ENCODE data around the gene NASP. TPM values are rescaled to one million over a fixed set of nuclear protein-coding genes. Genes with fewer than 3 reads are reported as not detected.

NASP gene
- total RNA-seq, 1 donor from 2014 or later = 76.9 TPM

- no peak for DNase-seq (ENCODE audit: low read depth, low spot score)
Measured at GRCh38 chr1:45619149-45619921, 35.5 kb downstream of the NASP start.

GRCh38 chr1:45620588-45621500 lies 37.0 kb downstream of the NASP start:
- no peak for DNase-seq (ENCODE audit: low read depth, low spot score)

- no peak for DNase-seq (ENCODE audit: low read depth, low spot score)
Measured at GRCh38 chr1:45621501-45621836, 37.6 kb downstream of the NASP start.

- no peak for DNase-seq (ENCODE audit: low read depth, low spot score)
Measured at GRCh38 chr1:45621895-45622523, 38.2 kb downstream of the NASP start.

DNA sequence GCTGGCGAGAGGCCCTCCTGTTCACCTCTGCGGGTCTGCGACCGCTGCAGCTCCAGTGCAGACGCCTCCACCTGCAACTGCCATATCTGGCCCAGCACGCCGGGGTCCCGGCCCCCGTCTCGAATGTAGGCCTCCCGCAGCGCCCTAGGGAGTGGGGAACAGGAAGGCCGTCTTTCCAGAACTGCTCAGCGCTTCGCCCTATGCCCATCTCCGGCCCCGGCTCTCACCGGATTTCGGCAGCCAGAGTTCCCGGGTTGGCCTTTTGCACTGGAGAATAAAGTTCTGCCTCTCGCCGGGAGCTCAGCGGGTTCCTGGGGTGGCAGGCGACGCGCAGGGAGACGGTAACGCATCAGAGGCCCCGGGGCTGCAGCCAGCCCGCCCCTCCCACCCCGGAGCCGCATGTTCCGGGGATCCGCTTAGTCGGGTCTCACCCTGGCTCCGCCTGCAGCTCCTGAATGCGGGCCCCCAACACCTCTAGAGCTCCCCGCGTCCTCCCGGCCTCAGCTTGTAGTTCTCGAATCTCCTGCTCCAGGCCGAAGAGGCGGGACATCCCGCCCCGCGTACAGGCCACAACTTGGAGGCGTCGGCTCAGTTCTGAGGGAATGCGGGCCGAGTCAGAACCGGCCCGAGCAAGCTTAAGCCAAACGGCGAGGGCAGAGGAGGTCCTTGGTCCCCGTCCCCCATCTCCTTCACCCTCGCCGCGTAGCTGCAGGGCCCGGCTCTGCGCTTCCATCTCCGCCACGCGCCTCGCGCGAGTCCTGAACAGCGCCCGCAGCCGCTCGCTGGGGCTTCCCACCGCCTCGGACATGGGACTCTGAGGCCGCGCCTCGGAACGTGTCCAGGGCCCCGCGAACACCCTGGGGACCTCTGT lies 38.9 kb downstream of the NASP start:
- no peak for DNase-seq (ENCODE audit: low read depth, low spot score)

- no peak for DNase-seq (ENCODE audit: low read depth, low spot score)
Measured at GRCh38 chr1:45623972-45624371, 40.1 kb downstream of the NASP start, which contains the start of gene CCDC17. Gene CCDC17 (minus strand): TSS chr1:45624054. CDS start chr1:45623909, 145 bp downstream.

DNA sequence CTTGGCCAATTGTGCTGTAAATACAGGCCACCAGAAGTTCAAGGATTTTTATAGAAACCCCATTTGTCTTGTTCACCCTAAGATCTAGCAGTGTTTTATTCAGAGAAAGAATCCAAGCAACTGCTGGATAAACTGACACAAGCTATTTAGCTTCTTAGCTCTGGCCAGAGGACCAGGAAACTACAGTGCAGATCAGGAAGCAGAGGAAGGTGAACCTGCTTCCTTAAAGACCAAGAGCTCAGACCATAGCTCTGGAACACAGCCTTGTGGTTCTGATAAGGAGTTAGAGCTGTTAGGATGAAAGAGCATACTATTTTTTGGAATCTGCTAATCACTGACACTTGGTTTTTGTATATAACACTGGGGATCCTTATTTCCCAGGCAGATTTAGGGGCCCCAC lies 45.2 kb downstream of the NASP start:
- DNase-seq (ENCODE audit: low read depth, low spot score) = peak; percentile 78

DNA sequence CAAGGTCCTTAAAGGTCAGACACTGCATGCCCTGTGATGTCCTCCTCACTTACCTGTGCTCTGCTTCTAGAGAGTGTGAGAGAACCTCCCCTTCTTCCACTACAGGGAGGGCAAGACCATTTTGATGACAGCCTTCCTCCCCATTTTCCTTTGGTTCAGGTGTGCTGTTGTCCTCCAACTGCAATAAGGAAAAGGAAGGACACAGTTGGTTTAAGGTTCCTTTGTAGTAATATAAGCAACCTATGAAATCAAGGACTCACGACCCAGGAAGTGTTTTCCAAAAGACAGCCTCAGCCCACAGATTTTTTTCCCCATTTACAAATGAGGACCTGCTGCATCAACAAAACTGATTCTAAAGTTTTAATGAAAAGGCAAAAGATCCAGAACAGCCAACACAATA lies 46.6 kb downstream of the NASP start:
- no peak for DNase-seq (ENCODE audit: low read depth, low spot score)

- no peak for DNase-seq (ENCODE audit: low read depth, low spot score)
Measured at GRCh38 chr1:45635211-45635610, 51.4 kb downstream of the NASP start.

GRCh38 chr1:45640293-45640692 lies 56.5 kb downstream of the NASP start:
- DNase-seq (ENCODE audit: low read depth, low spot score) = no peak

GRCh38 chr1:45643321-45643720 lies 59.5 kb downstream of the NASP start:
- DNase-seq (ENCODE audit: low read depth, low spot score) = no peak

GRCh38 chr1:45643978-45644377 lies 60.1 kb downstream of the NASP start:
- DNase-seq (ENCODE audit: low read depth, low spot score) = no peak

- no peak for DNase-seq (ENCODE audit: low read depth, low spot score)
Measured at GRCh38 chr1:45644661-45645060, 60.8 kb downstream of the NASP start.

GRCh38 chr1:45647248-45648021 lies 63.6 kb downstream of the NASP start:
- peak; percentile 19 for DNase-seq (ENCODE audit: low read depth, low spot score)

- DNase-seq (ENCODE audit: low read depth, low spot score) = no peak
Measured at GRCh38 chr1:45654540-45655280, 70.9 kb downstream of the NASP start.

- DNase-seq (ENCODE audit: low read depth, low spot score) = no peak
Measured at GRCh38 chr1:45656573-45657226, 72.9 kb downstream of the NASP start.

- no peak for DNase-seq (ENCODE audit: low read depth, low spot score)
Measured at GRCh38 chr1:45658171-45658570, 74.3 kb downstream of the NASP start.

DNA sequence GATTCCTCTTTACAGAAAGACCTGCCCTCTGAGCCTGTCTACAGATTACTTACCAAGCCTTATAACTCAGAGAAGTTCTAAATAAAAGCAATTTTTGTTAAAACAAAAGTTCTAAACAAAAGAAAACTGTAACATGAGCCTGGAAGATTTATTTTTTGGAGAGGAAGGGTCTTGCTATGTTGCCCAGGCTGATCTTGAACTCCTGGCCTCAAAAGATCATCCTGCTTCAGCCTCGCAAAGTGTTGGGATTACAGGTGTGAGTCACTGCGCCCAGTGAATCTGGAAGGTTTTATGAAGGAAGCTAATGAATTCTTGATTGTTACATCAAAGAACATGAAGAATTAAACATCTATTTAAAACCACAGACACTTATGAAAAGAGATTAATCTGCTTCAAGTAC lies 75.4 kb downstream of the NASP start:
- DNase-seq (ENCODE audit: low read depth, low spot score) = no peak

DNA sequence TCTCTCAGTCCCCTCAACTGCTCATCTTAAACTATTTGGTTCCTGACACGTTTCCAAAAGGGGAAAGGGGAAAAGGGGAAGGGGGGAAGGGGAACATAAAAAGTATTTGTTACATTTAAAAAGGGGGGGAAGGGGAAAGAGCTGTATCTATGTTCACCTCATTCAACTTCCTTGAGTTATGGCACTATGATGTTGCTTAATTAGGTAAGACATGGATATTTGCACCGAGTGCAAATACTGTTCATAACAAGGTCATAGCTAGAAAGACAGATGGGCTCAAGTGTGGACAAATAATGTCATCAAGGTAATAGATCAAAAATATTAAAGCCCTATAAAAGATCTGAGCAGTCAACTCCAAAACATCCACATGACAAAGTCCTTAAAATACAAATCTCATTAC lies 76.5 kb downstream of the NASP start:
- DNase-seq (ENCODE audit: low read depth, low spot score) = no peak

Data from pulmonary artery endothelial cell (primary cell).